NCI-H1092 (cell line): ENCODE measurements around the gene PHLDB3.
"Not testable (repeated sequence)": the region's sequence is repeated elsewhere in the genome, so short reads cannot be mapped to it uniquely, and the experiment has no call there.

ENCODE experiments used
- DNase-seq: peaks from one replicate; lab custom pipeline; 2025; lab: John Stamatoyannopoulos, UW

Gene PHLDB3

GRCh38 chr19:43527860-43528622 lies 23.5 kb upstream of the PHLDB3 start:
- no peak for DNase-seq

- DNase-seq: peak; percentile 15
Observed at GRCh38 chr19:43526884-43527859, 22.6 kb upstream of the PHLDB3 start, which contains the start of gene ETHE1. ETHE1 (minus strand) TSS chr19:43527201; CDS start chr19:43527177, 24 bp downstream.

GRCh38 chr19:43525836-43526771 lies 21.6 kb upstream of the PHLDB3 start:
- no peak for DNase-seq

- no peak for DNase-seq
Observed at GRCh38 chr19:43524922-43525835, 20.6 kb upstream of the PHLDB3 start.

GRCh38 chr19:43523696-43524095 lies 19.1 kb upstream of the PHLDB3 start:
- DNase-seq: not testable (repeated sequence)

- no peak for DNase-seq
Observed at GRCh38 chr19:43522929-43523328, 18.4 kb upstream of the PHLDB3 start.

GRCh38 chr19:43519436-43520088 lies 15.0 kb upstream of the PHLDB3 start:
- DNase-seq: peak; percentile 35

GRCh38 chr19:43518051-43518450 lies 13.5 kb upstream of the PHLDB3 start:
- no peak for DNase-seq

- DNase-seq: not testable (repeated sequence)
Observed at GRCh38 chr19:43512399-43512798, 7.9 kb upstream of the PHLDB3 start.

- no peak for DNase-seq
Observed at GRCh38 chr19:43511324-43511723, 6.8 kb upstream of the PHLDB3 start.

- no peak for DNase-seq
Observed at GRCh38 chr19:43510713-43511112, 6.2 kb upstream of the PHLDB3 start.

GRCh38 chr19:43507880-43508279 lies 3.3 kb upstream of the PHLDB3 start:
- DNase-seq: no peak

- no peak for DNase-seq
Observed at GRCh38 chr19:43506629-43507028, 2.1 kb upstream of the PHLDB3 start.

GRCh38 chr19:43505941-43506340 lies 1.4 kb upstream of the PHLDB3 start:
- DNase-seq: no peak

- DNase-seq: no peak
Observed at GRCh38 chr19:43505186-43505456, 575 bp upstream of the PHLDB3 start.

- peak; percentile 28 for DNase-seq
Observed at GRCh38 chr19:43503501-43504425, 783 bp downstream of the PHLDB3 start.

GRCh38 chr19:43502419-43502976 lies 2.0 kb downstream of the PHLDB3 start:
- no peak for DNase-seq

- no peak for DNase-seq
Observed at GRCh38 chr19:43501661-43502418, 2.7 kb downstream of the PHLDB3 start.
